ENCODE data around the gene CARD8.
A peak's percentile ranks its signal among the peaks of the same experiment; 100 is the strongest.
"Not testable (repeated sequence)": the region's sequence is repeated elsewhere in the genome, so short reads cannot be mapped to it uniquely, and the experiment has no call there.

CARD8 gene

DNA sequence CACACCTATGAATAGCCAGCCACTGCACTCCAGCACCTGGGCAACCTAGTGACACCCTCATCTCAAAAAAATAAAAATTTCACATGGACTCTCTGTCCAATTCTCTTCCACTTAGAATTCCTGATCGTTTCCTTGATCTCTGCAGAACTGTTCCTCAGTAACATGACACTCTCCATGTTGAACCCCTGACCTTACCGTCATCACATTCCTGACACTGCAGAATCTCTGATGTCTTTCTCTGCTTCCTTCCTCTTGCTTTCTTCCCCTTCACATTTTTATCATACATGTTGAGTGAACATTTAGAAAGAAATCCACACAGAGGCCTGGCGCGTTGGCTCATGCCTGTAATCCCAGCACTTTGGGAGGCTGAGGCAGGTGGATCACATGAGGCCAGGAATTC is 29.2 kb upstream of the CARD8 start:
- H3K4me3 ChIP-seq (replicated peaks in 1 of 2; ENCODE audit: low read depth in 2 of 2, low read length in 2 of 2) = no peak overlapping the region
- TF ChIP-seq, protein P1, sequence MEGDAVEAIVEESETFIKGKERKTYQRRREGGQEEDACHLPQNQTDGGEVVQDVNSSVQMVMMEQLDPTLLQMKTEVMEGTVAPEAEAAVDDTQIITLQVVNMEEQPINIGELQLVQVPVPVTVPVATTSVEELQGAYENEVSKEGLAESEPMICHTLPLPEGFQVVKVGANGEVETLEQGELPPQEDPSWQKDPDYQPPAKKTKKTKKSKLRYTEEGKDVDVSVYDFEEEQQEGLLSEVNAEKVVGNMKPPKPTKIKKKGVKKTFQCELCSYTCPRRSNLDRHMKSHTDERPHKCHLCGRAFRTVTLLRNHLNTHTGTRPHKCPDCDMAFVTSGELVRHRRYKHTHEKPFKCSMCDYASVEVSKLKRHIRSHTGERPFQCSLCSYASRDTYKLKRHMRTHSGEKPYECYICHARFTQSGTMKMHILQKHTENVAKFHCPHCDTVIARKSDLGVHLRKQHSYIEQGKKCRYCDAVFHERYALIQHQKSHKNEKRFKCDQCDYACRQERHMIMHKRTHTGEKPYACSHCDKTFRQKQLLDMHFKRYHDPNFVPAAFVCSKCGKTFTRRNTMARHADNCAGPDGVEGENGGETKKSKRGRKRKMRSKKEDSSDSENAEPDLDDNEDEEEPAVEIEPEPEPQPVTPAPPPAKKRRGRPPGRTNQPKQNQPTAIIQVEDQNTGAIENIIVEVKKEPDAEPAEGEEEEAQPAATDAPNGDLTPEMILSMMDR (IDR thresholded peaks at IDR 0.05; ENCODE audit: low read depth, low read length) = no peak
- peak in 1 of 2 donors; percentile 12 for DNase-seq (ENCODE audit: low read depth in 2 of 2)

GRCh38 chr19:48283908-48284307 is 28.2 kb upstream of the CARD8 start:
- H3K4me3 ChIP-seq (replicated peaks in 1 of 2; ENCODE audit: low read depth in 2 of 2, low read length in 2 of 2) = no peak overlapping the region
- peak; percentile 77 to 94 for DNase-seq (ENCODE audit: low read depth in 2 of 2)
- TF ChIP-seq, protein P1 (IDR thresholded peaks at IDR 0.05; ENCODE audit: low read depth, low read length) = no peak

GRCh38 chr19:48279747-48280146 is 24.0 kb upstream of the CARD8 start:
- DNase-seq (ENCODE audit: low read depth in 2 of 2) = no peak
- TF ChIP-seq, protein P1 (IDR thresholded peaks at IDR 0.05; ENCODE audit: low read depth, low read length) = no peak
- no peak overlapping the region for H3K4me3 ChIP-seq (replicated peaks in 1 of 2; ENCODE audit: low read depth in 2 of 2, low read length in 2 of 2)

GRCh38 chr19:48274938-48275337 is 19.2 kb upstream of the CARD8 start:
- TF ChIP-seq, protein P1 (IDR thresholded peaks at IDR 0.05; ENCODE audit: low read depth, low read length) = no peak
- no peak overlapping the region for H3K4me3 ChIP-seq (replicated peaks in 1 of 2; ENCODE audit: low read depth in 2 of 2, low read length in 2 of 2)
- DNase-seq (ENCODE audit: low read depth in 2 of 2) = no peak

DNA sequence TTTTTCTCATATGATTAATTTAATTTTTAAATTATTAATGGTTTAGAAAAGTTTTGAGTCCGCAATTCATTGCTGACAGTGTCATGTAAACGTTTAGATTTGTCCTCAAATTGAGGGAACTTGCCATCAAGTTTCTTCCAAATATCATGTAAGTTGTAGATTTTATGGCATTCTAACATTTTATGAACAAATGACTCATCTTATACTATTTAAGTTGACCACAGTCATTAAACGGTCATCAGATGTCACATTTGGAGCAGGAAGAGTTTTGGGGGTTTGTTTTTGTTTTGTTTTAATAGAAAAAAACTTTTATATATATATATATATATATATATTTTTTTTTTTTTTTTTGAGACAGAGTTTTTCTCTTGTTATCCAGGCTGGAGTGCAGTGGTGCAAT is 18.5 kb upstream of the CARD8 start:
- TF ChIP-seq, protein P1 (IDR thresholded peaks at IDR 0.05; ENCODE audit: low read depth, low read length) = no peak
- no peak overlapping the region for H3K4me3 ChIP-seq (replicated peaks in 1 of 2; ENCODE audit: low read depth in 2 of 2, low read length in 2 of 2)
- DNase-seq (ENCODE audit: low read depth in 2 of 2) = no peak

DNA sequence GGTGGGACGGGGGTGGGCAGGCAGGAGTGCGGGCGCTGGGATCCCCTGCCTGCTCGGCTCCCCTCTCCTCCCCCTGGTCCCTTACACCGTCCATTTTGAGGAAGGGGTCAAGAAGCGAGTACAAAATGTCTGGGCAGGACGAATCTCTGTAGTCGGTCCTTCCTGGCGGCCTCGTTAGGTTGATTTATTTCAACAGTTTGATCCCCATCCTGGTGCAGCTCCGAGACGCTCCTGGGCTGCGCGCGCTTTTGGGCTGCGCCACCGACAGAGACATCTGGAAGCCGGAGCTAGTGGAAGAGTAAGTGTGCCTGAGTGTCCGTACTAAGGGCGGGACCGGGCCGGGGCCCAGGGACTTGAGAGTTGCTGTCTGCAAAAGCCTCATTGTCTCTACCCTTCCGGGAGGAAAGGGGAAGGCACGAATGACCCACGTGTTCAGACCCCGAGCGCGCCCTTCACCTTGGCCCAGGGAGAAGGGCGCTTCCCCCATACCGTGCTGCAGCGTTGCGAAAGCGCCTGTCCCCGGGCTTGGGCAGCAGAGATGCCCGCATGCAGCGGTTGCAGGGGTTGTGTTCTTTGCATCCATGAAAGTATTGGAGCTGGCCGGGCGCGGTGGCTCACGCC is 15.9 kb upstream of the CARD8 start:
- TF ChIP-seq, protein P1 (IDR thresholded peaks at IDR 0.05; ENCODE audit: low read depth, low read length) = no peak
- peak; percentile 57 to 59 for DNase-seq (ENCODE audit: low read depth in 2 of 2)
- H3K4me3 ChIP-seq (replicated peaks in 1 of 2; ENCODE audit: low read depth in 2 of 2, low read length in 2 of 2) = peak overlapping the region; percentile 46 to 53

DNA sequence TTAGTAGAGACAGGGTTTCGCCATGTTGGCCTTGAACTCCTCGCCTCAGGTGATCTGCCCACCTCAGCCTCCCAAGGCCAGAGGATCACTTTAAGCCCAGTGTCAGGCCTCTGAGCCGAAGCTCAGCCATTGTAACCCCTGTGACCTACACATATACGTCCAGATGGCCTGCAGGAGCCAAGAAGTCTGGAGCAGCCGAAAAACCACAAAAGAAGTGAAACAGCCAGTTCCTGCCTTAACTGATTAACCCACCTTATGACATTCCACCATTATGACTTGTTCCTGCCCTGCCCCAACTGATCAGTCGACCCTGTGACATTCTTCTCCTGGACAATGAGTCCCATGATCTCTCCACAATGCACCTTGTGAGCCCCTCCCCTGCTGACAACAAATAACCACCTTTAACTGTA is 13.9 kb upstream of the CARD8 start:
- DNase-seq (ENCODE audit: low read depth in 2 of 2); H3K4me3 ChIP-seq (replicated peaks in 1 of 2; ENCODE audit: low read depth in 2 of 2, low read length in 2 of 2): not testable (repeated sequence)

DNA sequence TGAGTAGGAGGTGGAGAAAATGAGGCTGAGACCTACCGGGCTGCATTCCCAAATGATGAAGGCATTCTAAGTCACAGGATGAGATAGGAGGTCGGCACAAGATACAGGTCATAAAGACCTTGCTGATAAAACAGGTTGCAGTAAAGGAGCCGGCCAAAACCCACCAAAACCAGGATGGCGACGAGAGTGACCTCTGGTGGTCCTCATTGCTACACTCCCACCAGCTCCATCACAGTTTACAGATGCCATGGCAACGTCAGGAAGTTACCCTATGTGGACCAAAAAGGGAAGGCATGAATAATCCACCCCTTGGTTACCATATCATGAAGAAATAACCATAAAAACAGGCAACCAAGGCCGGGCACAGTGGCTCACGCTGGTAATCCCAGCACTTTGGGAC is 9.6 kb upstream of the CARD8 start:
- H3K4me3 ChIP-seq (replicated peaks in 1 of 2; ENCODE audit: low read depth in 2 of 2, low read length in 2 of 2); DNase-seq (ENCODE audit: low read depth in 2 of 2): not testable (repeated sequence)

DNA sequence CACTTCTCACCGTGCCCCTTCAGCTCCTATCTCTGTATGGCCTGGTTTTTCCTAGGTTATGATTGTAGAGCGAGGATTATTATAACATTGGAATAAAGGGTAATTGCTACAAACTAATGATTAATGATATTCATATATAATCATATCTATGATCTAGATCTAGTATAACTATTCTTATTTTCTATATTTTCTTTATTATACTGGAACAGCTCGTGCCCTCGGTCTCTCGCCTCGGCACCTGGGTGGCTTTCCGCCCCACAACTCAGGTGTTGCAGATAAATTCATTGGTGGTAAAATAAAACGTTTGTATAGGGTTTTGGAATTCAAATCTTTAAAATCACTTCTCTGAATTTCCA is 4.6 kb upstream of the CARD8 start:
- DNase-seq (ENCODE audit: low read depth in 2 of 2) = not testable (repeated sequence)
- peak overlapping the region in 1 of 2 donors; percentile 49 for H3K4me3 ChIP-seq (replicated peaks in 1 of 2; ENCODE audit: low read depth in 2 of 2, low read length in 2 of 2)

DNA sequence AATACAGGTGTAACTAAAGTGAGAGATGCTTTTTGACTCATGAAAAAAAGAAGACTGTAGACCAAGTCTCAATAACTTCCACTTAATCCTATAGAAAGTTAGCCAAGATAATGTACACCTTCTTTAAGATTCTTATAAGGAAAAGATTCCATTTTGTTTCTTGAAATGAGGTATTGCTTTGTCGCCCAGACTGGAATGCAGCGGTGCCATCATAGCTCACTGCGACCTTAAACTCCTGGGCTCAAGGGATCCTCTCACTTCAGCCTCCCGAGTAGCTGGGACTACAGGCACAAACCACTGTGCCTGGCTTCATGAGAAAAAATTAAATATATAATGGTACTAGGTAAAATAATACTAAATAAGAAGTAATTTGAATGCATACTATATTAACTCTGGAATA is 3.3 kb upstream of the CARD8 start:
- DNase-seq (ENCODE audit: low read depth in 2 of 2); H3K4me3 ChIP-seq (replicated peaks in 1 of 2; ENCODE audit: low read depth in 2 of 2, low read length in 2 of 2): not testable (repeated sequence)
